IPS DF 6.9 (cell line): ENCODE measurements around the gene SLC9A7.
"Not testable (repeated sequence)": the region's sequence is repeated elsewhere in the genome, so short reads cannot be mapped to it uniquely, and the experiment has no call there.

Experiments
- DNase-seq: peaks from one replicate; pipeline ENCODE4 v3.0.0-alpha.2; 2013; ENCODE audit warnings: low read depth, low spot score
- H3K27ac ChIP-seq: one replicate; pipeline ENCODE4 v1.5.1; 2013; ENCODE audit warnings: low read length, control low read depth
- H3K27me3 ChIP-seq: 2 replicates; pipeline ENCODE4 v1.6.1; 2013; ENCODE audit warnings: mild to moderate bottlenecking, low read length; ENCODE audit not compliant: control insufficient read depth, insufficient read depth
- H3K36me3 ChIP-seq: 2 replicates; pipeline ENCODE4 v1.6.1; 2013; ENCODE audit warnings: low read length; ENCODE audit not compliant: control insufficient read depth, insufficient read depth
- H3K4me1 ChIP-seq: 2 replicates; pipeline ENCODE4 v1.6.1; 2013; ENCODE audit warnings: low read length; ENCODE audit not compliant: control insufficient read depth, insufficient read depth
- H3K4me3 ChIP-seq: 2 replicates; pipeline ENCODE4 v1.5.1; 2013; ENCODE audit warnings: mild to moderate bottlenecking, low read length
- H3K9me3 ChIP-seq: 2 replicates; pipeline ENCODE4 v1.6.1; 2013; ENCODE audit warnings: low read length, inconsistent platforms; ENCODE audit not compliant: control insufficient read depth, insufficient read depth
- WGBS: extraction: QIAGEN DNeasy Blood & Tissue Kit; methylation state at CpG from one replicate; pipeline ENCODE4 v1.1.7; 2013; ENCODE audit warnings: mixed read lengths, missing lambda C conversion rate; ENCODE audit not compliant: insufficient read length, insufficient coverage; 5-methylcytosine and 5-hydroxymethylcytosine counted together

The SLC9A7 gene

GRCh38 chrX:46758956-46759644 lies at the start of gene SLC9A7:
SLC9A7 (minus strand) TSS chrX:46759118; CDS start chrX:46759029, 89 bp downstream.
- no peak for DNase-seq
- Histone ChIP-seq H3K27me3 (no peaks in the 10 kb centered on the region), H3K27ac (no peak within 1 kb of the TSS), H3K4me1 (no peaks in the 10 kb centered on the region), H3K36me3 (no peaks in the 10 kb centered on the region), H3K4me3 (peak within 1 kb of the TSS; percentile 89; the same call in 1 of the 2 replicates), H3K9me3 (no peaks in the 10 kb centered on the region)
- no CpG with 5 or more reads among the region's 85 CpGs for WGBS

- H3K4me1 ChIP-seq, result no peaks in the 10 kb centered on the region
- WGBS, result no CpG with 5 or more reads among the region's 2 CpGs
- H3K9me3 ChIP-seq, result no peaks in the 10 kb centered on the region
- no peak overlapping the region for H3K4me3 ChIP-seq
- no peak for DNase-seq
- H3K27ac ChIP-seq, result no peak overlapping the region
- no peaks in the 10 kb centered on the region for H3K27me3 ChIP-seq
- H3K36me3 ChIP-seq, result no peaks in the 10 kb centered on the region
Observed at GRCh38 chrX:46805270-46805669, 46.4 kb upstream of the SLC9A7 start.

DNA sequence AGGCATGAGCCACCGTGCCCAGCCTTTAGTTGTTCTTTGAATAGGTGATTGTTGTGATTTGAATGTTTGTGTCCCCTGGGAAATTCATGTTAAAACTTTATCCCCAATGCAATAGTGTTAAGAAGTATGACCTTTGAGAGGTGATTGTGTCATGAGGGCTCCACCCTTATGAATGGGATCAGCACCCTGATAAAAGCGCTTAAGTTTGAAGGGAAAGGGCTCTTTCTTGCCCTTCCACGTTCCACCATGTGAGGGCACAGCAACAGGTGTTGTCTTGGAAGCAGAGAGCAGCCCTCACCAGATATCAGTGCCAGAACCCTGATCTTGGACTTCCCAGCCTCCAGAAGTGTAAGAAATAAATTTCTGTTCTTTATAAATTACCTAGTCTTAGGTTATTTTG lies 44.2 kb upstream of the SLC9A7 start:
- no peak overlapping the region for H3K4me3 ChIP-seq
- H3K36me3 ChIP-seq, result no peaks in the 10 kb centered on the region
- no peak overlapping the region for H3K27ac ChIP-seq
- H3K9me3 ChIP-seq, result no peaks in the 10 kb centered on the region
- no peak for DNase-seq
- H3K4me1 ChIP-seq, result no peaks in the 10 kb centered on the region
- WGBS, result no CpG with 5 or more reads among the region's 3 CpGs
- no peaks in the 10 kb centered on the region for H3K27me3 ChIP-seq

- no peak for DNase-seq
- Histone ChIP-seq H3K27ac (no peak overlapping the region), H3K4me1 (no peaks in the 10 kb centered on the region), H3K36me3 (no peaks in the 10 kb centered on the region), H3K4me3 (no peak overlapping the region), H3K27me3 (no peaks in the 10 kb centered on the region), H3K9me3 (no peaks in the 10 kb centered on the region)
- WGBS, result no CpG with 5 or more reads among the region's 8 CpGs
Observed at GRCh38 chrX:46796574-46797191, 37.8 kb upstream of the SLC9A7 start.

DNA sequence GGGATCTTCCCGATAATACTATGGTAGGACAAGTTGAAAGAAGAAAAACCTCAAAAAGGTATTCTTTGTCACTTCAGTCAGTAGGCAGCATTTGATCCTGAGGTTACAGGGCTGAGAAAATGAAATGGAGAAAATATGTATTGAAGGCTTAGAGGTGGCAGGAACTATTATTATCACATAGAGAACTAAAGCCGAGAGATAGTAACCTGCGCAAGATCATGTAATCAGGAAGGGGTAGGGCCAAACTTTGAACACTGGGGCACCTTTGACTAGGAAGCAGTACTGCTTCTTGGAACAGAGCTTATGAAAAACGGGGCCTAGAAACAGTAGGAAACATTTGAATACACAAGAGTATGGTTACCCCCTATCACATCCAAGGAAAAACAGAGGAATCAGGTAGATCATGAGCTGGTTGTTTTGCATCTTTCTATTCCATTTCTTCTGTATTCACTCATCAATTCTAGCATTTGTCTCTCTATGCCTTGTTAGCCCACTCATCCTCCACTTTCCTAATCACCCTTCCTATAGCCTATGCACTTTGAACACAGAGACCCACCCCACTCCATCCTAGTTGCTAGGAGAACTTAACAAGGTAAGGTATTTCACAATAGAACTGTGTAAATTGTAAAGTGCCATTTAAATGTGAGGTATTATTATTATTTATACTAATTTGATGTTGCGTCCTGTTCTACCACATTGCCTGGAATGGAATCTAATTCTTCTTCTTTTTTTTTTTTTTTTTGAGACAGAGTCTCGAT lies 34.6 kb upstream of the SLC9A7 start:
- Histone ChIP-seq H3K27me3 (no peaks in the 10 kb centered on the region), H3K36me3 (no peaks in the 10 kb centered on the region), H3K9me3 (no peaks in the 10 kb centered on the region), H3K27ac (no peak overlapping the region), H3K4me3 (no peak overlapping the region), H3K4me1 (no peaks in the 10 kb centered on the region)
- no peak for DNase-seq
- WGBS, result no CpG with 5 or more reads among the region's 6 CpGs

GRCh38 chrX:46792810-46793188 lies 33.9 kb upstream of the SLC9A7 start:
- H3K27me3 ChIP-seq, result no peaks in the 10 kb centered on the region
- DNase-seq, result no peak
- no CpG with 5 or more reads among the region's 4 CpGs for WGBS
- no peaks in the 10 kb centered on the region for H3K9me3 ChIP-seq
- no peaks in the 10 kb centered on the region for H3K4me1 ChIP-seq
- no peak overlapping the region for H3K4me3 ChIP-seq
- no peaks in the 10 kb centered on the region for H3K36me3 ChIP-seq
- no peak overlapping the region for H3K27ac ChIP-seq

DNA sequence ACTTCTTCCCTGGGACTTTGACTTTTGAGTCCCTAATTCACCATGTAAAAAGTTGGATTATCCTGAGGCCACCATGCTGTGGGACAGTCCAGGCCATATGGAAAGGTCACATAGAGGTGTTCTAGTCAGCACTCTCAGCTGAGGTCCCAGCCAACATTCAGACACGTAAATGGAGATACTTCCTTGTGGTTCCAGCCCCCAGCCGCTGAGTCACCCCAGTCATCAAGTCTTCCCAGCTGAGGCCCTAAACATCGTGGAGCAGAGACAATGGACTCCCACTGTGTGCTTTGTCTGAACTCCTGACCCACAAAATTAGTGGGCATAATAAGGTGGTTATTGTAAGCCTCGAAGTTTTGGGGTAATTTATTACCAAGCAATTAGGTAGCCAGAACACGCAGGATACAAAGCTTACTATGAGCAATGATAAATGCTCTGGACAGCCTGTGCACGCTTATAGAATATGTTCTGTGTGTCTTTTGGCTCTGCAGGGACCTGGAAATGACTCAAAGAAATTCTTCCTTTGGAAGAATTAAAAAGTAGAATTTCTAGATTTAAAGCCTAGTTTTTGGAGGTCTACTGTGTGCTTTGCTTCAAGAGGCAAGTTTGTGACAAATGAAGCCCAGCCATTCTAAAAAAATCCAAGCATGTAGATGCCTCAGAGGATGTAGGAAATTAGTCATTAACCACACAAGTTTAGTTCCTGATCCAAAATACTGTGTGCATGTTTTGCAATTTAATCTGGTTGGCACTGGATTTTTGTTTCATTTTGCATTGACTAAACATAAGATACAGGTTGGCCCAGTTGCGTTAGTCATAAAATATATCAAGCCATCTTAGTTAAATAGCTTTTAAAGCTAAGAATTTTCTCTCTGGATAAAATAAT lies 33.2 kb upstream of the SLC9A7 start:
- Histone ChIP-seq H3K4me3 (no peak overlapping the region), H3K9me3 (no peaks in the 10 kb centered on the region), H3K27ac (no peak overlapping the region), H3K27me3 (no peaks in the 10 kb centered on the region), H3K4me1 (no peaks in the 10 kb centered on the region), H3K36me3 (no peaks in the 10 kb centered on the region)
- DNase-seq, result no peak
- WGBS, result no CpG with 5 or more reads among the region's 7 CpGs

DNA sequence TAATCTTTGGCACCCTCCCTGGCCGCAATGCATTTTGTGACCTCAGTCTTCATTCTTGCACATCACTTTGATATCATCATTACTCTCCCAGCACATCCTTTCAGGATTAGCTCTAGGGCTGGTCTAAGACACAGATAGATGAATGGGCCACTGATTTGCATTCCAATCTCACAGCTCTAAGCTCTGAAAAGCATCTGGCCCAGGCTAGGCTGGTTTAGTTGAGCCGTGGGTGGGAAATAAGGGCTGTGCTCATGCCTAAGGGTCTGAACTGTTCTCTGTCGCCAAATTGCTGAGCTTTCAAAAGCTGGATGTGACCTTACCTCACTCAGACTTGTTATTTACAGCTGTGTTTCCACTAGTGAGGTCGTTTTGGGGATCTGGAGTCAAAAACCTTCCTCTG lies 30.0 kb upstream of the SLC9A7 start:
- Histone ChIP-seq H3K27me3 (no peaks in the 10 kb centered on the region), H3K36me3 (no peaks in the 10 kb centered on the region), H3K9me3 (no peaks in the 10 kb centered on the region), H3K27ac (no peak overlapping the region), H3K4me3 (no peak overlapping the region), H3K4me1 (no peaks in the 10 kb centered on the region)
- DNase-seq, result no peak
- WGBS, result no CpG with 5 or more reads among the region's 4 CpGs

- not testable (repeated sequence) for H3K36me3 ChIP-seq, H3K4me3 ChIP-seq, H3K27me3 ChIP-seq, H3K27ac ChIP-seq, H3K4me1 ChIP-seq, DNase-seq, H3K9me3 ChIP-seq
Observed at GRCh38 chrX:46784437-46784836, 25.5 kb upstream of the SLC9A7 start.

- Histone ChIP-seq H3K4me3 (no peak overlapping the region), H3K9me3 (no peaks in the 10 kb centered on the region), H3K36me3 (no peaks in the 10 kb centered on the region), H3K27ac (no peak overlapping the region), H3K4me1 (no peaks in the 10 kb centered on the region), H3K27me3 (no peaks in the 10 kb centered on the region)
- WGBS, result no CpG with 5 or more reads among the region's 4 CpGs
- no peak for DNase-seq
Observed at GRCh38 chrX:46782034-46782433, 23.1 kb upstream of the SLC9A7 start.
